OCI-LY7 (cell line): ENCODE measurements around the gene GIPC3.
A peak's percentile ranks its signal among the peaks of the same experiment; 100 is the strongest.

Experiments
- EZH2phosphoT487 ChIP-seq: fragments of 200-600 bp; sonication (generic); IDR thresholded peaks from 2 replicates; pipeline ENCODE4 v1.6.1; 2018; ENCODE audit warnings: low read depth, borderline replicate concordance, mild to moderate bottlenecking, mixed run types, antibody characterized with exemption, low read length, moderate library complexity, mixed read lengths
- TF ChIP-seq, protein P1 (sequence below): fragments of 200-600 bp; sonication (generic); conservative IDR thresholded peaks from 2 replicates; pipeline ENCODE4 v1.5.1; 2014; ENCODE audit warnings: mild to moderate bottlenecking, antibody characterized with exemption, low read length, moderate library complexity, mixed read lengths

- TF ChIP-seq, protein P1, sequence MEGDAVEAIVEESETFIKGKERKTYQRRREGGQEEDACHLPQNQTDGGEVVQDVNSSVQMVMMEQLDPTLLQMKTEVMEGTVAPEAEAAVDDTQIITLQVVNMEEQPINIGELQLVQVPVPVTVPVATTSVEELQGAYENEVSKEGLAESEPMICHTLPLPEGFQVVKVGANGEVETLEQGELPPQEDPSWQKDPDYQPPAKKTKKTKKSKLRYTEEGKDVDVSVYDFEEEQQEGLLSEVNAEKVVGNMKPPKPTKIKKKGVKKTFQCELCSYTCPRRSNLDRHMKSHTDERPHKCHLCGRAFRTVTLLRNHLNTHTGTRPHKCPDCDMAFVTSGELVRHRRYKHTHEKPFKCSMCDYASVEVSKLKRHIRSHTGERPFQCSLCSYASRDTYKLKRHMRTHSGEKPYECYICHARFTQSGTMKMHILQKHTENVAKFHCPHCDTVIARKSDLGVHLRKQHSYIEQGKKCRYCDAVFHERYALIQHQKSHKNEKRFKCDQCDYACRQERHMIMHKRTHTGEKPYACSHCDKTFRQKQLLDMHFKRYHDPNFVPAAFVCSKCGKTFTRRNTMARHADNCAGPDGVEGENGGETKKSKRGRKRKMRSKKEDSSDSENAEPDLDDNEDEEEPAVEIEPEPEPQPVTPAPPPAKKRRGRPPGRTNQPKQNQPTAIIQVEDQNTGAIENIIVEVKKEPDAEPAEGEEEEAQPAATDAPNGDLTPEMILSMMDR: 0 out of 2 replicates have a peak, but pooled peaks have one; percentile 28
- no peak for TF ChIP-seq EZH2phosphoT487
Measured at GRCh38 chr19:3556978-3557460, 28.3 kb upstream of the GIPC3 start.
